ENCODE measurements around the gene KRTAP12-2. TPM values are rescaled to one million over a fixed set of nuclear protein-coding genes. Genes with fewer than 3 reads are reported as not detected.
A peak's percentile ranks its signal among the peaks of the same experiment; 100 is the strongest.

Gene KRTAP12-2
- total and polyA plus RNA-seq, 10 of the 15 experiments (the other 5 are each of a cell fraction or from before 2014, with no cell fraction given): not detected

DNA sequence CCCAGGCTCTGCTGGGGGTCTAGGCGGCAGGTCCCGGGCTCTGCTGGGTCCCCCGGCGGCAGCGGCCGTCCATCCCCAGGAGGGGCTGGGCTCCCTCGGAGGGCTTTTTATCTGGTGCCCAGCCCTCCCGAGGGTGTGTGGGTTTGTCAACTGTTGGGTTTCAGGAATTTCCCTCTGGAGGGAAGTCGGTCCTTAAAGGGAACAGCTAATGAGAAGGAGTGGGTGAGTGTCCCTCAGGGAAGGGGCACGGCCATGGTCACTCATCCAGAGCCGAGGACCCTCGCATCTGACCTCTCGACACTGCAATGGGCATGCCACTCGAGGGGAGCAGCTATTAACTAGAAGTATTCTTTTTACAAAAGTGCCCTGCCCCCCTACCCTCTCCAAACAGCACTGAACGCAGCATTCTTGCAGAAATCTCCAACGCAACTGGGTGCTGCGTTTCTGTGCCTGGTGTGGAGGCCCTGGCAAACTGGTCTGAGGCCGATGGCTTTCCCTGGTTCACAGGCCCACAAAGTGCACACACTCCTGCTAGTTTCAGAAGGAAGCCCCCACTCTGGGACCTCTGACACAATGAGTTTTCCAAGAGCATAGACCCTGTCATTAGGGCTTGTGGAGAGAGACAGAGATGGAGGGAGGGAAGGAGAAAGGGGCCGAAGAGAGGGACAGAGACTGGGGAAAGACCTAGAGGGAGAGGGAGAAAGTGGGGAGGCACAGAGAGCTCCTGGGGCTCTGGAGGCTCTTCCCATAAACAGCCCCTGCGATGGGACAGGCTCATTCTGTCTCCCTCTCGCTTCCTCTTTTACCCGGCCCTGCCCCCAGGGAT is 45.7 kb upstream of the KRTAP12-2 start:
- H2AFZ ChIP-seq (ENCODE audit: control insufficient read depth, low read depth, low read length): no peak overlapping the region
- ChIA-PET CTCF (interaction anchor here (1.6 kb wide), 1 partner anchor 81 kb away, joined by 5 read pairs; no protein-coding TSS in a partner anchor), POLR2A (no interaction called here), RAD21 (ENCODE audit: unreplicated experiment) (no interaction called here), SMC1A (ENCODE audit: uncharacterized antibody, unreplicated experiment) (no interaction called here)
- H3K4me2 ChIP-seq (ENCODE audit: control insufficient read depth, insufficient read depth): no peak overlapping the region
- H4K20me1 ChIP-seq (ENCODE audit: control insufficient read depth, insufficient read depth): no peaks in the 10 kb centered on the region
- BruUV-seq (replicated peaks): no TSS peak
- TF ChIP-seq YBX1 (IDR thresholded peaks at IDR 0.05): no peak
- peak; percentile 24 for TF ChIP-seq SUZ12 (IDR thresholded peaks at IDR 0.05; ENCODE audit: unreplicated experiment)
- H3K27ac ChIP-seq (ENCODE audit: control insufficient read depth, insufficient read depth): no peak overlapping the region
- no peaks in the 10 kb centered on the region for H3K79me2 ChIP-seq (ENCODE audit: control insufficient read depth, insufficient read depth, low read length)
- no peak overlapping the region for H3K9ac ChIP-seq (ENCODE audit: control insufficient read depth, insufficient read depth, low read length)
- ATAC-seq (no peak), FAIRE-seq (no peak), DNase-seq (ENCODE audit: low read depth, low spot score) (no peak)
- intact Hi-C loops (cut with micrococcal nuclease; ENCODE audit: unreplicated experiment): no loop called here
- WGBS (ENCODE audit: insufficient coverage, insufficient replicate concordance, low lambda C conversion rate, missing lambda C conversion rate): 5% methylated on average over 22 of the region's 22 CpGs
- H3K9me3 ChIP-seq (replicated peaks; ENCODE audit: control insufficient read depth, insufficient read depth, low read length): no peaks in the 10 kb centered on the region; the same call in 2 of the 3 replicates
- H3K4me1 ChIP-seq (ENCODE audit: control insufficient read depth, insufficient read depth, low read length): no peaks in the 10 kb centered on the region
- in situ Hi-C loops (cut with MboI): no loop called here
- H3K27me3 ChIP-seq (replicated peaks in 1 of 2; ENCODE audit: control insufficient read depth in 2 of 2, insufficient read depth in 2 of 2, low read length in 1 of 2): peaks cover 12 to 18% of the 10 kb centered on the region in 2 experiments; a peak in 3 of 4 replicates
- H3K36me3 ChIP-seq (ENCODE audit: control insufficient read depth in 2 of 2, insufficient read depth in 2 of 2, low read length in 1 of 2): no peaks in the 10 kb centered on the region
- no peak overlapping the region for H3K4me3 ChIP-seq

DNA sequence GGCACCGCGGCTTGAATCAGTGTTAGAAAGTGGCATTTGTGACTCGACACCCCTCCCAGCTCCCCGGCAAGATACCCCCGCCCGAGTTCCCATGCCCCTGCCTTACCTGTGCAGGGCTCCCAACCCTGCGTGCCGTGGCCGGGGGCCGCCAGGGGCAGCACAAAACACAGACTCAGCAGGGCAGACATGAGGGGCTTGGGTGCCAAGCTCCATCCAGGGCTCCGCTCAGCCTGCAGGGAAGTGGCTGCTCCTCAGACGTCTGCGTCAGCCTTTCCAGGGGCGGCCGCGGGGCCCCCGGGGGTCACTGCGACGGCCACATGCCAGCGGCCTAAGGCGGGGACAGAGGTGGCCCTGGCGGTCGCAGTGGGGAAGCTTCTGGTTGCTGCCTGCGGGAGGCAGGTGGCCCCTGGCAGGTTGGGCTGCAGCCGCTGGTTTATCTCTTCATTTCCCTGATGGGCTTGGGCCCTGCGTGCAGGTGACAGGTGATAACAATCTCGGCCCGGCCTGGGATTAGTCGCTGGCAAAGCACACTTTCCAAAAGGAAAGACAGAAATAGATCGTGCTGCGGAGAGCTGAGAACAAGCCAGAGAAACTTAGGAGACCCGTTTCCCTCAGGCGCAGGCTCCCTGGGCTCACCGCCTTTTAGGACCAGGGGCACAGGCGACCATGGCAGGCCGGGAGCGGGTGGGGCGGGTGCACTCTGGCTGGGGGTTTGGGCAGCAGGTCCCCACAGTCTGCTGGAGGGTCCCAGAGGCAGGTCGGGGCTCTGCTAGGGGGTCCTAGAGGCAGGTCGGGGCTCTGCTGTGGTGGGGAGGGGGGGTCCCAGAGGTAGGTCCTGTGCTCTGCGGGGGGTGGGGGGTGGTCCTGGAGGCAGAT is 44.8 kb upstream of the KRTAP12-2 start, which contains the start of gene TSPEAR:
TSPEAR (minus strand) TSS at position 246 of the 876 bp plus-strand sequence; CDS start at position 188, 58 bp downstream.
- H3K79me2 ChIP-seq (ENCODE audit: control insufficient read depth, insufficient read depth, low read length): no peaks in the 10 kb centered on the region
- H3K4me3 ChIP-seq: no peak within 1 kb of the TSS
- H3K9ac ChIP-seq (ENCODE audit: control insufficient read depth, insufficient read depth, low read length): no peak within 1 kb of the TSS
- ChIA-PET RAD21 (ENCODE audit: unreplicated experiment) (no interaction called here), SMC1A (ENCODE audit: uncharacterized antibody, unreplicated experiment) (no interaction called here), CTCF (interaction anchor here (1.6 kb wide), 1 partner anchor 82 kb away, joined by 5 read pairs; no protein-coding TSS in a partner anchor), POLR2A (no interaction called here)
- BruUV-seq (replicated peaks): no TSS peak
- no peak within 1 kb of the TSS for H3K27ac ChIP-seq (ENCODE audit: control insufficient read depth, insufficient read depth)
- no peaks in the 10 kb centered on the region for H3K36me3 ChIP-seq (ENCODE audit: control insufficient read depth in 2 of 2, insufficient read depth in 2 of 2, low read length in 1 of 2)
- no peaks in the 10 kb centered on the region for H3K4me1 ChIP-seq (ENCODE audit: control insufficient read depth, insufficient read depth, low read length)
- FAIRE-seq (no peak), DNase-seq (ENCODE audit: low read depth, low spot score) (no peak), ATAC-seq (no peak)
- in situ Hi-C loops (cut with MboI): no loop called here
- peaks cover 12 to 18% of the 10 kb centered on the region in 2 experiments; a peak in 3 of 4 replicates for H3K27me3 ChIP-seq (replicated peaks in 1 of 2; ENCODE audit: control insufficient read depth in 2 of 2, insufficient read depth in 2 of 2, low read length in 1 of 2)
- TF ChIP-seq SUZ12 (IDR thresholded peaks at IDR 0.05; ENCODE audit: unreplicated experiment): peak; percentile 74
- TF ChIP-seq, protein P1, sequence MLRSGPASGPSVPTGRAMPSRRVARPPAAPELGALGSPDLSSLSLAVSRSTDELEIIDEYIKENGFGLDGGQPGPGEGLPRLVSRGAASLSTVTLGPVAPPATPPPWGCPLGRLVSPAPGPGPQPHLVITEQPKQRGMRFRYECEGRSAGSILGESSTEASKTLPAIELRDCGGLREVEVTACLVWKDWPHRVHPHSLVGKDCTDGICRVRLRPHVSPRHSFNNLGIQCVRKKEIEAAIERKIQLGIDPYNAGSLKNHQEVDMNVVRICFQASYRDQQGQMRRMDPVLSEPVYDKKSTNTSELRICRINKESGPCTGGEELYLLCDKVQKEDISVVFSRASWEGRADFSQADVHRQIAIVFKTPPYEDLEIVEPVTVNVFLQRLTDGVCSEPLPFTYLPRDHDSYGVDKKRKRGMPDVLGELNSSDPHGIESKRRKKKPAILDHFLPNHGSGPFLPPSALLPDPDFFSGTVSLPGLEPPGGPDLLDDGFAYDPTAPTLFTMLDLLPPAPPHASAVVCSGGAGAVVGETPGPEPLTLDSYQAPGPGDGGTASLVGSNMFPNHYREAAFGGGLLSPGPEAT (IDR thresholded peaks at IDR 0.05; ENCODE audit: low read depth): no peak
- no peaks in the 10 kb centered on the region for H4K20me1 ChIP-seq (ENCODE audit: control insufficient read depth, insufficient read depth)
- intact Hi-C loops (cut with micrococcal nuclease; ENCODE audit: unreplicated experiment): no loop called here
- 20% methylated on average over 36 of the region's 41 CpGs for WGBS (ENCODE audit: insufficient coverage, insufficient replicate concordance, low lambda C conversion rate, missing lambda C conversion rate)
- no peak within 1 kb of the TSS for H3K4me2 ChIP-seq (ENCODE audit: control insufficient read depth, insufficient read depth)
- no peak within 1 kb of the TSS for H2AFZ ChIP-seq (ENCODE audit: control insufficient read depth, low read depth, low read length)
- no peaks in the 10 kb centered on the region; the same call in 2 of the 3 replicates for H3K9me3 ChIP-seq (replicated peaks; ENCODE audit: control insufficient read depth, insufficient read depth, low read length)
